MM.1S (cell line): ENCODE results near the gene C3orf33.
A peak's percentile ranks its signal among the peaks of the same experiment; 100 is the strongest.

Experiments used
- DNase-seq: peaks from one replicate; pipeline ENCODE4 v3.0.0-alpha.2; 2015
- H2AFZ ChIP-seq: fragments of 300-600 bp; sonication (generic); 2 replicates; pipeline ENCODE4 v1.6.0; 2016; ENCODE audit warnings: antibody characterized with exemption, low read length
- H3F3A ChIP-seq: fragments of 300-600 bp; sonication (generic); 2 replicates; pipeline ENCODE4 v1.6.1; 2016; ENCODE audit warnings: mild to moderate bottlenecking, antibody characterized with exemption, low read length, moderate library complexity, mixed read lengths; ENCODE audit not compliant: insufficient read depth
- H3K27ac ChIP-seq: fragments of 300-600 bp; sonication (generic); 2 replicates; pipeline ENCODE4 v1.5.1; 2016; ENCODE audit warnings: mild to moderate bottlenecking, low read length
- H3K27me3 ChIP-seq: fragments of 300-600 bp; sonication (generic); replicated peaks from 2 replicates; pipeline ENCODE4 v1.6.0; 2016; ENCODE audit warnings: low read length; ENCODE audit not compliant: insufficient read depth
- H3K36me3 ChIP-seq: fragments of 300-600 bp; sonication (generic); replicated peaks from 2 replicates; pipeline ENCODE4 v1.6.1; 2016; ENCODE audit warnings: mild to moderate bottlenecking, low read length, mixed read lengths; ENCODE audit not compliant: insufficient read depth
- H3K4me1 ChIP-seq: fragments of 300-600 bp; sonication (generic); 2 replicates; pipeline ENCODE4 v1.6.1; 2016; ENCODE audit warnings: low read length, mixed read lengths
- H3K4me2 ChIP-seq: fragments of 300-600 bp; sonication (generic); 2 replicates; pipeline ENCODE4 v1.6.0; 2016; ENCODE audit warnings: low read depth, low read length
- H3K4me3 ChIP-seq: fragments of 300-600 bp; sonication (generic); 2 replicates; pipeline ENCODE4 v1.5.1; 2016; ENCODE audit warnings: low read length, mixed read lengths
- H3K79me2 ChIP-seq: fragments of 300-600 bp; sonication (generic); 2 replicates; pipeline ENCODE4 v1.6.1; 2016; ENCODE audit warnings: mixed run types, low read length, mixed read lengths
- H3K9ac ChIP-seq: fragments of 300-600 bp; sonication (generic); 2 replicates; pipeline ENCODE4 v1.6.1; 2016; ENCODE audit warnings: low read length, mixed read lengths
- H3K9me2 ChIP-seq: fragments of 300-600 bp; sonication (generic); replicated peaks from 2 replicates; pipeline ENCODE4 v1.6.1; 2016; ENCODE audit warnings: mild to moderate bottlenecking, low read length, mixed read lengths; ENCODE audit not compliant: insufficient read depth
- H3K9me3 ChIP-seq: fragments of 300-600 bp; sonication (generic); replicated peaks from 2 replicates; pipeline ENCODE4 v1.6.1; 2016; ENCODE audit warnings: mild to moderate bottlenecking, low read length, mixed read lengths; ENCODE audit not compliant: insufficient read depth
- H4K20me1 ChIP-seq: fragments of 300-600 bp; sonication (generic); 2 replicates; pipeline ENCODE4 v1.6.1; 2016; ENCODE audit warnings: mild to moderate bottlenecking, low read length, moderate library complexity, mixed read lengths; ENCODE audit not compliant: insufficient read depth
- CTCF ChIP-seq: fragments of 300-600 bp; sonication (generic); IDR thresholded peaks from 2 replicates; pipeline ENCODE4 v1.5.1; 2016; ENCODE audit warnings: antibody characterized with exemption, low read length, mixed read lengths
- EZH2 ChIP-seq: fragments of 300-600 bp; sonication (generic); optimal IDR thresholded peaks from 2 replicates; pipeline ENCODE3; 2017; ENCODE audit warnings: low read depth, mild to moderate bottlenecking, antibody characterized with exemption, low read length, mixed read lengths
- EZH2phosphoT487 ChIP-seq: fragments of 300-600 bp; sonication (generic); IDR thresholded peaks from 2 replicates; pipeline ENCODE4 v1.6.1; 2018; ENCODE audit warnings: antibody characterized with exemption, low read length

C3orf33 gene

GRCh38 chr3:155805204-155805801 lies 775 bp downstream of the C3orf33 start:
- Histone ChIP-seq H4K20me1 (no peaks in the 10 kb centered on the region), H2AFZ (peak overlapping the region; percentile 100), H3K36me3 (no peaks in the 10 kb centered on the region), H3K4me3 (peak overlapping the region; percentile 94), H3K27ac (no peak overlapping the region), H3K79me2 (no peaks in the 10 kb centered on the region), H3K9me3 (no peaks in the 10 kb centered on the region), H3F3A (no peaks in the 10 kb centered on the region), H3K4me1 (peaks cover 4% of the 10 kb centered on the region; the same call in 1 of the 2 replicates), H3K4me2 (peak overlapping the region; percentile 84), H3K9me2 (no peaks in the 10 kb centered on the region), H3K9ac (peak overlapping the region; percentile 85; the same call in 1 of the 2 replicates), H3K27me3 (no peaks in the 10 kb centered on the region)
- DNase-seq: peak; percentile 27
- TF ChIP-seq EZH2 (no peak), EZH2phosphoT487 (no peak), CTCF (no peak)

- peaks cover 4% of the 10 kb centered on the region; the same call in 1 of the 2 replicates for H3K4me1 ChIP-seq
- TF ChIP-seq EZH2phosphoT487 (no peak), CTCF (no peak), EZH2 (no peak)
- no peak for DNase-seq
- H3K27ac ChIP-seq: no peak overlapping the region
- no peak overlapping the region for H3K4me3 ChIP-seq
- no peaks in the 10 kb centered on the region for H3K79me2 ChIP-seq
- H3F3A ChIP-seq: no peaks in the 10 kb centered on the region
- H2AFZ ChIP-seq: no peak overlapping the region
- no peaks in the 10 kb centered on the region for H3K9me2 ChIP-seq
- H3K9ac ChIP-seq: no peak overlapping the region
- no peaks in the 10 kb centered on the region for H3K27me3 ChIP-seq
- no peaks in the 10 kb centered on the region for H4K20me1 ChIP-seq
- H3K4me2 ChIP-seq: no peak overlapping the region
- H3K9me3 ChIP-seq: no peaks in the 10 kb centered on the region
- no peaks in the 10 kb centered on the region for H3K36me3 ChIP-seq
Observed at GRCh38 chr3:155804323-155804722, 1.8 kb downstream of the C3orf33 start.

GRCh38 chr3:155792532-155792931 lies 13.5 kb downstream of the C3orf33 start:
- H3K4me2 ChIP-seq: no peak overlapping the region
- no peaks in the 10 kb centered on the region for H3K9me3 ChIP-seq
- no peaks in the 10 kb centered on the region for H3K9me2 ChIP-seq
- H3K27me3 ChIP-seq: no peaks in the 10 kb centered on the region
- no peaks in the 10 kb centered on the region for H4K20me1 ChIP-seq
- TF ChIP-seq EZH2phosphoT487 (no peak), CTCF (no peak), EZH2 (no peak)
- no peak overlapping the region for H3K9ac ChIP-seq
- H3K4me3 ChIP-seq: no peak overlapping the region
- H3K36me3 ChIP-seq: no peaks in the 10 kb centered on the region
- no peak overlapping the region for H3K27ac ChIP-seq
- H3K4me1 ChIP-seq: no peaks in the 10 kb centered on the region
- H3F3A ChIP-seq: no peaks in the 10 kb centered on the region
- no peaks in the 10 kb centered on the region for H3K79me2 ChIP-seq
- no peak overlapping the region for H2AFZ ChIP-seq
- no peak for DNase-seq
